GM12875 (cell line): Measurements from ENCODE around the gene CD44.
"Not testable (repeated sequence)": the region's sequence is repeated elsewhere in the genome, so short reads cannot be mapped to it uniquely, and the experiment has no call there.

Experiments used
- H3K4me3 ChIP-seq: one replicate; pipeline ENCODE4 v1.5.1; 2011; ENCODE audit warnings: low read depth, low read length, control low read depth
- CTCF ChIP-seq: IDR thresholded peaks from 2 replicates; pipeline ENCODE4 v1.5.1; 2011; ENCODE audit warnings: low read depth, mild to moderate bottlenecking, control low read depth, inconsistent platforms, low read length, moderate library complexity, borderline replicate concordance; ENCODE audit not compliant: insufficient read depth

The CD44 gene

GRCh38 chr11:35225946-35226520 is 87.1 kb downstream of the CD44 start:
- no peak overlapping the region for H3K4me3 ChIP-seq
- TF ChIP-seq CTCF: no peak

DNA sequence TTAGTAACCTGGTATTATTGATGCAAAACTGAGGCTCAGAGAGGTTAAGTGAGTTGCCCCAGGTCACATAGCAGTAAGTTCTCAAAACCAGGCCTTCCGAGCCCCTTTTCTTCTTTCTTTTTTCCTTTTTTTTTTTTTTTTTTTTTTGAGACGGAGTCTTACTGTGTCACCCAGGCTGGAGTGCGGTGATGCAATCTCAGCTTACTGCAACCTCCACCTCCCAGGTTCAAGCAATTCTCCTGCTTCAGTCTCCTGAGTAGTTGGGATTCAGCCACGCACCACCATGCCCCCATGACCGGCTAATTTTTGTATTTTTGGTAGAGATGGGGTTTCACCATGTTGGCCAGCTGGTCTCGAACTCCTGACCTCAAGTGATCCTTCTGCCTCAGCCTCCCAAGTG is 87.8 kb downstream of the CD44 start:
- not testable (repeated sequence) for H3K4me3 ChIP-seq

DNA sequence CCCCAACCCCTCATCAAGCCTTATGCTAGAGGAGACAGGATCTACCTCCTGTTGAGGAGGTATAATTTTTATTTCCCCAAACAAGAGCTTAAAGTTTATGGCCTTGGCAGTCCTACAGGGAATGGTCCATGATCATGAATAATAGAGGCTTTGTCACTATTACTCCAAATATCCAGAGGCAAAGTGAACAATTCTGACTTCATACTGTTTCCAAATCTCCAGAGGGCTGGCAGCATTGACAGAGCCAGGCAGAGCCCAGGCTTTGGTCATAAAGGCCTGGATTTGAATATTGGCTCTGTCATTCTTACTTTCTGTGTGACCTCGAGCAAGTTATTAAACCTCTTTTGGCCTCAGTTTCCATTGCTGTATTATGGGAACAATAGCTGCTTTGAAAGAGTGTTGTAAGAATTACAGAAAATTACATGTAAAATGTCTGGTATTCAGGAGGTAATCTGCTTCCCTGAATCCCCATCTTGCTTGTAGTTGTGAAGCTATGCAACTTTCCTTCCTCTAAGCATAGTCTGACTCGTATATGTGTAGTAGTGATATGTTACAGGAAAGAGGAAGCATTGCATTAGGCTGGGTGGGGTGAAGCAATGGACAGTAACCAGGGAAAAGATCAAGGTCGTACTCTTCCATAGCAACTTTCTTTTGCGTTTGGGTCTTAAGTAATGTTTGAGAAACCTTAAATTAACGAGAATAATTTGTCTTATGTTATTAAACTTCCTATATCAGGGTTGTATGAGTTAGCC is 88.8 kb downstream of the CD44 start:
- no peak overlapping the region for H3K4me3 ChIP-seq

GRCh38 chr11:35228328-35228725 is 89.4 kb downstream of the CD44 start:
- TF ChIP-seq CTCF: no peak
- no peak overlapping the region for H3K4me3 ChIP-seq

More for the DNA sequence above, 88.8 kb downstream of the CD44 start:
- TF ChIP-seq CTCF: no peak

DNA sequence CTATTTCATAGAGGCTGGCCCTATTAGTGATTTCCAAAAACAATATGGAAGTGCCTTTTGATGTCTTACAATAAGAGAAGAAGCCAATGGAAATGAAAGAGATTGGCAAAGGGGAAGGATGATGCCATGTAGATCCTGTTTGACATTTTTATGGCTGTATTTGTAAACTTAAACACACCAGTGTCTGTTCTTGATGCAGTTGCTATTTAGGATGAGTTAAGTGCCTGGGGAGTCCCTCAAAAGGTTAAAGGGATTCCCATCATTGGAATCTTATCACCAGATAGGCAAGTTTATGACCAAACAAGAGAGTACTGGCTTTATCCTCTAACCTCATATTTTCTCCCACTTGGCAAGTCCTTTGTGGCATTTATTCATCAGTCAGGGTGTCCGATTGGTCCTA is 91.4 kb downstream of the CD44 start:
- no peak for TF ChIP-seq CTCF

GRCh38 chr11:35231076-35231860 is 92.3 kb downstream of the CD44 start:
- H3K4me3 ChIP-seq: no peak overlapping the region
- no peak for TF ChIP-seq CTCF

More for the DNA sequence above, 91.4 kb downstream of the CD44 start:
- H3K4me3 ChIP-seq: no peak overlapping the region

- H3K4me3 ChIP-seq: no peak overlapping the region
- TF ChIP-seq CTCF: no peak
These were observed 93.9 kb downstream of the CD44 start for GRCh38 chr11:35232891-35233330.
